Measurements from ENCODE around the gene RFTN1. TPM values are rescaled to one million over a fixed set of nuclear protein-coding genes. Genes with fewer than 3 reads are reported as not detected.

The RFTN1 gene
- total RNA-seq, 1 donor from 2014 or later = 0.92 TPM

GRCh38 chr3:16388850-16389441 lies 124.6 kb downstream of the RFTN1 start:
- no peak for TF ChIP-seq EZH2phosphoT487 (IDR thresholded peaks at IDR 0.05)
- TF ChIP-seq CTCF (IDR thresholded peaks at IDR 0.05) = no peak
- no peak for TF ChIP-seq EZH2 (IDR thresholded peaks at IDR 0.05)
- no peak overlapping the region for H3K27ac Mint-ChIP-seq
- no peak for DNase-seq (ENCODE audit: low spot score)

GRCh38 chr3:16386561-16386960 lies 126.9 kb downstream of the RFTN1 start:
- H4K20me1 ChIP-seq (ENCODE audit: low read depth) = no peaks in the 10 kb centered on the region
- H3K27me3 Mint-ChIP-seq (ENCODE audit: insufficient read depth, low read depth) = no peaks in the 10 kb centered on the region
- no peak overlapping the region for H3K4me3 Mint-ChIP-seq
- H3K36me3 ChIP-seq = no peaks in the 10 kb centered on the region
- DNase-seq (ENCODE audit: low spot score) = no peak
- H2AFZ ChIP-seq (replicated peaks) = no peak overlapping the region
- no peaks in the 10 kb centered on the region for H3K4me1 ChIP-seq
- peak overlapping the region; percentile 26 for H3K27ac Mint-ChIP-seq
- H3K9me3 ChIP-seq (ENCODE audit: low read depth) = no peaks in the 10 kb centered on the region
- no peak for TF ChIP-seq CTCF (IDR thresholded peaks at IDR 0.05)
- TF ChIP-seq EZH2phosphoT487 (IDR thresholded peaks at IDR 0.05) = no peak
- TF ChIP-seq EZH2 (IDR thresholded peaks at IDR 0.05) = no peak
- H3K4me3 ChIP-seq = no peak overlapping the region
- no peaks in the 10 kb centered on the region for H3F3A ChIP-seq (ENCODE audit: low read depth)
- H3K9me3 Mint-ChIP-seq = no peaks in the 10 kb centered on the region
- H3K36me3 Mint-ChIP-seq = no peaks in the 10 kb centered on the region
- H3K27ac ChIP-seq = no peak overlapping the region
- H3K9ac ChIP-seq = no peak overlapping the region
- no peaks in the 10 kb centered on the region for H3K27me3 ChIP-seq
- H3K4me2 ChIP-seq = no peak overlapping the region
- H3K4me1 Mint-ChIP-seq = peaks cover 3% of the 10 kb centered on the region
- H3K79me2 ChIP-seq (ENCODE audit: low read depth) = no peaks in the 10 kb centered on the region

More at GRCh38 chr3:16388850-16389441, 124.6 kb downstream of the RFTN1 start:
- Histone ChIP-seq H2AFZ (replicated peaks) (no peak overlapping the region), H3K27ac (no peak overlapping the region), H3K79me2 (ENCODE audit: low read depth) (no peaks in the 10 kb centered on the region), H3K27me3 (no peaks in the 10 kb centered on the region), H3F3A (ENCODE audit: low read depth) (no peaks in the 10 kb centered on the region), H3K36me3 (no peaks in the 10 kb centered on the region), H3K4me1 (no peaks in the 10 kb centered on the region), H3K9ac (no peak overlapping the region), H3K4me3 (no peak overlapping the region), H3K9me3 (ENCODE audit: low read depth) (no peaks in the 10 kb centered on the region), H4K20me1 (ENCODE audit: low read depth) (no peaks in the 10 kb centered on the region), H3K4me2 (no peak overlapping the region)
- Mint-ChIP-seq H3K27me3 (ENCODE audit: insufficient read depth, low read depth) (no peaks in the 10 kb centered on the region), H3K4me3 (no peak overlapping the region), H3K36me3 (no peaks in the 10 kb centered on the region), H3K9me3 (no peaks in the 10 kb centered on the region), H3K4me1 (peaks cover 3% of the 10 kb centered on the region)

GRCh38 chr3:16385151-16385550 lies 128.3 kb downstream of the RFTN1 start:
- H3K4me1 Mint-ChIP-seq = peaks cover 3% of the 10 kb centered on the region
- Histone ChIP-seq H3K9ac (no peak overlapping the region), H3K27ac (no peak overlapping the region), H4K20me1 (ENCODE audit: low read depth) (no peaks in the 10 kb centered on the region), H3K4me3 (no peak overlapping the region), H3K4me1 (no peaks in the 10 kb centered on the region), H2AFZ (replicated peaks) (no peak overlapping the region), H3K4me2 (no peak overlapping the region), H3K36me3 (no peaks in the 10 kb centered on the region), H3F3A (ENCODE audit: low read depth) (no peaks in the 10 kb centered on the region), H3K79me2 (ENCODE audit: low read depth) (no peaks in the 10 kb centered on the region), H3K27me3 (no peaks in the 10 kb centered on the region), H3K9me3 (ENCODE audit: low read depth) (no peaks in the 10 kb centered on the region)
- DNase-seq (ENCODE audit: low spot score) = no peak
- H3K36me3 Mint-ChIP-seq = no peaks in the 10 kb centered on the region
- no peaks in the 10 kb centered on the region for H3K9me3 Mint-ChIP-seq
- H3K27ac Mint-ChIP-seq = no peak overlapping the region
- TF ChIP-seq EZH2phosphoT487 (IDR thresholded peaks at IDR 0.05) = no peak
- TF ChIP-seq EZH2 (IDR thresholded peaks at IDR 0.05) = no peak
- TF ChIP-seq CTCF (IDR thresholded peaks at IDR 0.05) = no peak
- H3K4me3 Mint-ChIP-seq = no peak overlapping the region
- no peaks in the 10 kb centered on the region for H3K27me3 Mint-ChIP-seq (ENCODE audit: insufficient read depth, low read depth)
